ENCODE results near the gene FAM177A1.
"Not testable (repeated sequence)": the region's sequence is repeated elsewhere in the genome, so short reads cannot be mapped to it uniquely, and the experiment has no call there.

The FAM177A1 gene

DNA sequence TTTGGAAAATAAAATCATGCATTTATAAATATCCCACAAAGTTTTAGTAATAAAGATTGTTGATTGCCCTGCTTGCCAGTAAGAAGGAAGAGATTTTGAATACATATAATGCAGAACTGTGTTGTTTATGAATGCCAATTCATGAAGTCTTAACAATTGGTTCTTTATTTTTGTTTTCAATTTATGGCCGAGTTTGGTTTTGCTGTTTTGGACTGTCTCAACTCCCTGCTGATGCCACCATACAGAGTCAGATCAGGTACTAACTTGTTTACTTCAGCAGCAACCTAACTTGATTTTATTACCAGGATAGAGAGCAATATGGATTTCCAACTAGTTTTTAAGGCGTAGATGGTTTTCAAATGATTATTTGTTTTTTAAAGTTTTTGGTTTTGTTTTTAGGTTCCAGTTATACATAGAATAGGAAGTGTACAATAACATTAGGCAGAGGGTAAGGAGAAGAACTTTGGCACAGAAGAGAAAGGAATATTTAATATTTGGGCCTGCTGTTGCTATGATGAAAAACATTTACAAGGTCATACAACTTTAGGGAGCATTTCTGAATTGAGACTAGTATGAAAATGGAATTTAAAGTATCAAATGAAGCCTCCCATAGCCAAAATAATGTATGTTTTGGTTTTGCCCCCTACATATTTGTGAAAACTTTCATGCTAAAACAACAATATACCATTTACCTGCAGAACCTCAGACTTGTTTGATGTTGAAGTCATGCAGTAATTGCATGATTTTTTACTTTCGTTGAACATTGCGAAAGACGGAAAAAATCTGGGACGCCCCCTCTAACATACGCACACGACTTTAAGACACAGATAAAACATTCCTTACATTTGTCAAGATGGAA is 904 bp upstream of the FAM177A1 start:
- peak overlapping the region; percentile 91 for H3K4me3 Mint-ChIP-seq
- H3K9me3 Mint-ChIP-seq = no peaks in the 10 kb centered on the region
- H3K36me3 Mint-ChIP-seq (ENCODE audit: low read depth) = peaks cover 10% of the 10 kb centered on the region
- H3K27me3 Mint-ChIP-seq (ENCODE audit: low read depth) = no peaks in the 10 kb centered on the region
- no peak for DNase-seq (ENCODE audit: low spot score)
- H3K27ac Mint-ChIP-seq = peak overlapping the region; percentile 97
- H3K4me1 Mint-ChIP-seq (ENCODE audit: low read depth) = peaks cover 22% of the 10 kb centered on the region

DNA sequence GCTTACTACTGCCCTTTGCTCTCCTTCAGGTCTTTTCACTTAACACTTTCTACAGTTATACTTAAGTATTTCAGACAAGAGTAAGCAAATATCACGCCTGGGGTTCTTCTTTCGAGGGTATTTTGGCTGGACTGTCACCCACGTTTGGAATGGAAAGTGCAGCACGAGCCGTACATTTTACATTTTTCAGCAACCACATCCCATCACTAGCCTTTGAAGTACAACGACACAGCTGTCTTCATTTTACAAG is 349 bp upstream of the FAM177A1 start:
- Mint-ChIP-seq H3K4me3 (peak overlapping the region; percentile 91), H3K36me3 (ENCODE audit: low read depth) (peaks cover 12% of the 10 kb centered on the region), H3K4me1 (ENCODE audit: low read depth) (peaks cover 22% of the 10 kb centered on the region), H3K9me3 (no peaks in the 10 kb centered on the region), H3K27ac (peak overlapping the region; percentile 97), H3K27me3 (ENCODE audit: low read depth) (no peaks in the 10 kb centered on the region)
- no peak for DNase-seq (ENCODE audit: low spot score)

DNA sequence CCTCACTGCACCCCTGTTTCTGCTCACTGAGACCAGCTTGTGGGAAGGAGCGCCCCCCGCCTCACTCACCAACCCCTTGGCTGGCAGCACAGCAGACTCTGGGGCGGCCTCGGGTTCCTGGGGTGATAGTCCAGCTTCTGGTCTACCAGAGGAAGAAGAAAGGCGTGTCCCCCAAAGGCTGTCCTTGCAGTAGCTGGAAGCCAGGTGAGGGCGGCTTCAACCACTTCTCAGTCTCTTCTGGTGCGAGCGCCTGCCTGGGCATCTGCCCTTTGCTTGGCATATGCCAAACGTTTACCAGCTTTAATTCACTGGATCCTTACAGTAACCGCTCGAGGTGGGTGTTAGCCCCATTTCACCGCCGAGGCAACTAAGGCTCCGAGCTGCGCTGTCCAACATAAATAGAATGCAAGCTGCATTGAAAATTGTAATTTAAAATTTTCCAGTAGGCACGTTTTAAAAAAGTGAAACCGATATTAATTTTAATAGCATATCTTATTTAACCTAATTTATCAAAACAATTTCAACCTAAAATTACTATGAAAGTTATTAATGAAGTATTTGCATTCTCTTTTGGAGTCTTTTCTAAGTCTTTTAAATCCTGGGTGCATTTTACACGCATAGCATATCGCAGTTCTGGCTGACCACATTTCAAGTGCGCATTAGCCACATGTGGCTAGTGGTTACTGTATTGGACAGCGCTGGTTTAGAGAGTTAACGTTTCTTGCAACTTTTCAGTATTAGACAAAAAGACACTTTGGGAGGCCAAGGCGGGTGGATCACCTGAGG is 872 bp downstream of the FAM177A1 start:
- H3K4me1 Mint-ChIP-seq (ENCODE audit: low read depth) = peaks cover 22% of the 10 kb centered on the region
- H3K9me3 Mint-ChIP-seq = no peaks in the 10 kb centered on the region
- H3K27me3 Mint-ChIP-seq (ENCODE audit: low read depth) = no peaks in the 10 kb centered on the region
- peaks cover 12% of the 10 kb centered on the region for H3K36me3 Mint-ChIP-seq (ENCODE audit: low read depth)
- peak overlapping the region; percentile 98 for H3K27ac Mint-ChIP-seq
- no peak for DNase-seq (ENCODE audit: low spot score)
- peak overlapping the region; percentile 91 for H3K4me3 Mint-ChIP-seq

DNA sequence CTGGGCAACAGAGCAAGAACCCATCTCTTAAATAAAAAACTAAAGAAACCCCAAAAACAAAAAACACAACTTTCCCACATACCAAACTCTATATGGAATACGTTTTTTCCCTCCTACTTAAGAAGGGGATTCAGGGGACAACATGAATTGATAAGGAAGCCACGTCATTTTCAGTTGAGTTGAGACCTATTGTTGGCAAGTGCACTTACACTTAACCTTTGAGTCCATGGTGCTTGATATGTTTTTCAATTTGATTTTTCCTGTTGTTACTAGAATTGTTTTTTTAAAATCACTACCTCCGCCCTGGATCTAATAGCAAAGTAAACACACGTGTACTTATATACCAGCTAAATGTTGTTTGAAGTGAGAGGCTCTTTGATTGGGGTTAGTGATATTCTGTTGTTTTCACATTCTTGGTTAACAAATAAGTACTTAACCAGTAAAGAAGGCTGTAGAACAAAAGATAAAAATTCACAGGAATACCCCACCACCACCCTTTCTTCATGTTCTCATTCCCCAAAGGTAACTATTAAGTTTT is 2.0 kb downstream of the FAM177A1 start:
- peaks cover 14% of the 10 kb centered on the region for H3K36me3 Mint-ChIP-seq (ENCODE audit: low read depth)
- no peaks in the 10 kb centered on the region for H3K9me3 Mint-ChIP-seq
- H3K27ac Mint-ChIP-seq = peak overlapping the region; percentile 18
- no peaks in the 10 kb centered on the region for H3K27me3 Mint-ChIP-seq (ENCODE audit: low read depth)
- H3K4me1 Mint-ChIP-seq (ENCODE audit: low read depth) = peaks cover 22% of the 10 kb centered on the region
- DNase-seq (ENCODE audit: low spot score) = no peak
- H3K4me3 Mint-ChIP-seq = peak overlapping the region; percentile 91

DNA sequence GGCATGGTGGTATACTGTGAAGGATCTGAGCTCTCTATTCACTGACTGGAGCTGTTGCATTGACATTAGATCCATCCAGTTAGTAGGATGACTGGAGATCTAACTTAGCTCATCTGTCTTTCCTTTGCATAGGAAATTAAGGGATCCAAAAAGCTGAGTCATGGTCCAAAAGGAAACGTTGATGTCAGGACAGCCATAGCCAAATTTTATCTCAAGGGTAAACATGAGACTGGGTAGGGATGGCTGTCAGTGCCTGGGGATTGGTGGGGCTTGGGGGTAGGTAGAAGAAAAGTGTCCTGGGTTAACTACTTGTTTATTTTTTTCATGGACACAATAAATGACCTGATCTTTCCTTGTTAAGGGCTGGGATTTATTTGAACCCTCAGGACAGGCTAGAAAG is 4.6 kb downstream of the FAM177A1 start:
- Mint-ChIP-seq H3K9me3 (no peaks in the 10 kb centered on the region), H3K36me3 (ENCODE audit: low read depth) (peaks cover 16% of the 10 kb centered on the region), H3K4me3 (no peak overlapping the region), H3K4me1 (ENCODE audit: low read depth) (peaks cover 14% of the 10 kb centered on the region), H3K27me3 (ENCODE audit: low read depth) (no peaks in the 10 kb centered on the region), H3K27ac (no peak overlapping the region)
- no peak for DNase-seq (ENCODE audit: low spot score)

DNA sequence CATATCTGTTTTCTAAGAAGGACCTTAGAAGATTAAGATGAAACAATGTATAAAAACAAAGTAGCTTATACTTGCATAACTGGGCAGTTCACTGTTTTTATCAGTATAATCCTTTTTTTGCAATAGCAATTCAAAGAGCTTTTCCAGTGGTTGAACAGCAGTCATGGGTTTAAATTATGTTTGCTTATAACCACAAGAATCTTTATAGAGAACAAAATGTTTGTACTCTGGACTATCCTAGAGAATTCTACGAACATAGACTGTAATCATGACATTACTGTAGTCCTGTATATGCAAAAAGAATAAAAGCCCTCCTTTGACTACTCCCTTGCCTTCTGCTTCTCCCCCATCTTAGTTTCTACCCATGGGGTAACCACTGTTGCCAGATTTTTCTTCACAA is 5.7 kb downstream of the FAM177A1 start:
- H3K4me3 Mint-ChIP-seq = no peak overlapping the region

DNA sequence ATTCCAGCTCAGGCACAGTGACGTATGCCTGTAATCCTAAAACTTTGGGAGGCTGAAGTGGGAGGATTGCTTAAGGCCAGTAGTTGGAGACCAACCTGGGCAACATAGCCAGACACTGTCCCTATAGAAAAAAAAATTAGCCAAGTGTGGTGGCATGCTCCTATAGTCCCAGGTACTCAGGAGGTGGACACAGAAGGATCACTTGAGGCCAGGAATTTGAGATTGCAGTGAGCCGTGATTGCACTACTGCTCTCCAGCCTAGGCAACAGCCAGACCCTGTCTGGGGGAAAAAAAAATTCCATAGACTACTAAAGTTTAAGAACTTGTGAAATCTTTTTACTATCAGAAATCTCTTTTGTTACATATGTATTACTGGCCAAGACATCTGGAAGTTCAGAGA is 6.6 kb downstream of the FAM177A1 start:
- Mint-ChIP-seq H3K27ac (no peak overlapping the region), H3K9me3 (no peaks in the 10 kb centered on the region), H3K27me3 (ENCODE audit: low read depth) (no peaks in the 10 kb centered on the region), H3K4me1 (ENCODE audit: low read depth) (peaks cover 15% of the 10 kb centered on the region), H3K4me3 (no peak overlapping the region), H3K36me3 (ENCODE audit: low read depth) (peaks cover 24% of the 10 kb centered on the region)
- no peak for DNase-seq (ENCODE audit: low spot score)

More for the DNA sequence above, 5.7 kb downstream of the FAM177A1 start:
- Mint-ChIP-seq H3K4me1 (ENCODE audit: low read depth) (peaks cover 15% of the 10 kb centered on the region), H3K27me3 (ENCODE audit: low read depth) (no peaks in the 10 kb centered on the region), H3K36me3 (ENCODE audit: low read depth) (peaks cover 21% of the 10 kb centered on the region), H3K27ac (no peak overlapping the region), H3K9me3 (no peaks in the 10 kb centered on the region)
- DNase-seq (ENCODE audit: low spot score) = no peak

DNA sequence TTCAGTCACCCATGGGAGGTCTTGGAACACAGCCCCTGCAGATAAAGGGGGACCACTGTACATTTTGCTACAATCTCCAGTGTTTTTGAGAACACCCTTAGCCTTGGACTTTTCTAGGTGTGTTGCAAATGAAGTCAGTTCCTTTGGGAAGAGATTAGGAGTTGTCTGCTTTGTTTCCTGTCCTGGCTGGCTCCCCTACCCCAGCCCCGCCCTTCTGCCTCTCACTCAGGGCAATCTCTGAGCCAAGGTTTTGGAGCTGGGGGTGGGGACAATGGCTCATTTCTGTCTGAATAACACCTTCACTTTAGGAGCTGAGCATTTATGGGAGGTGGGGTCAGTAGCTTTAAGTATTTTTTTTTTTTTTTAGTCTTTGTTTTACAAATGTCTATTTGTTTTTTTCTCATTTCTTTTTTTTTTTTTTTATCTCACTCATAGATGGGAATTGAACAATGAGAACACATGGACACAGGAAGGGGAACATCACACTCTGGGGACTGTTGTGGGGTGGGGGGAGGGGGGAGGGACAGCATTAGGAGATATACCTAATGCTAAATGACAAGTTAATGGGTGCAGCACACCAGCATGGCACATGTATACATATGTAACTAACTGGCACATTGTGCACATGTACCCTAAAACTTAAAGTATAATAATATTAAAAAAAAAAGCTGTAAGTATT is 15.2 kb downstream of the FAM177A1 start:
- H3K4me3 Mint-ChIP-seq; DNase-seq (ENCODE audit: low spot score); H3K27me3 Mint-ChIP-seq (ENCODE audit: low read depth); H3K9me3 Mint-ChIP-seq: not testable (repeated sequence)
- H3K4me1 Mint-ChIP-seq (ENCODE audit: low read depth) = peaks cover 11% of the 10 kb centered on the region
- H3K36me3 Mint-ChIP-seq (ENCODE audit: low read depth) = peaks cover 29% of the 10 kb centered on the region
- H3K27ac Mint-ChIP-seq = peak overlapping the region; percentile 26

DNA sequence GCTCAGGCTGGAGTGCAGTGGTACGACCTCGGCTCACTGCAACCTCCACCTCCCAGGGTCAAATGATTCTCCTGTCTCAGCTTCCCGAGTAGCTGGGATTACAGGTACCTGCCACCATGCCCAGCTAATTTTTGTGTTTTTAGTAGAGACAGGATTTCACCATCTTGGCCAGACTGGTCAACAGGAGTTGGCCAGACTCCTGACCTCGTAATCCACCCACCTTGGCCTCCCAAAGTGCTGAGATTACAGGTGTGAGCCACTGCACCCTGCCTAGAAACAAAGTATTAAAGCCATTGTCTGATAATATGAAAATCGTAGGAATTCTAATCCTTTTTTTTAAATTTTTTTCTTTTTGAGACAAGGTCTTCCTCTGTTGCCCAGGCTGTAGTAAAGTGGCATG is 19.7 kb downstream of the FAM177A1 start:
- H3K4me1 Mint-ChIP-seq (ENCODE audit: low read depth); H3K9me3 Mint-ChIP-seq; H3K27ac Mint-ChIP-seq; H3K27me3 Mint-ChIP-seq (ENCODE audit: low read depth); H3K4me3 Mint-ChIP-seq; DNase-seq (ENCODE audit: low spot score): not testable (repeated sequence)
- H3K36me3 Mint-ChIP-seq (ENCODE audit: low read depth) = peaks cover 30% of the 10 kb centered on the region

DNA sequence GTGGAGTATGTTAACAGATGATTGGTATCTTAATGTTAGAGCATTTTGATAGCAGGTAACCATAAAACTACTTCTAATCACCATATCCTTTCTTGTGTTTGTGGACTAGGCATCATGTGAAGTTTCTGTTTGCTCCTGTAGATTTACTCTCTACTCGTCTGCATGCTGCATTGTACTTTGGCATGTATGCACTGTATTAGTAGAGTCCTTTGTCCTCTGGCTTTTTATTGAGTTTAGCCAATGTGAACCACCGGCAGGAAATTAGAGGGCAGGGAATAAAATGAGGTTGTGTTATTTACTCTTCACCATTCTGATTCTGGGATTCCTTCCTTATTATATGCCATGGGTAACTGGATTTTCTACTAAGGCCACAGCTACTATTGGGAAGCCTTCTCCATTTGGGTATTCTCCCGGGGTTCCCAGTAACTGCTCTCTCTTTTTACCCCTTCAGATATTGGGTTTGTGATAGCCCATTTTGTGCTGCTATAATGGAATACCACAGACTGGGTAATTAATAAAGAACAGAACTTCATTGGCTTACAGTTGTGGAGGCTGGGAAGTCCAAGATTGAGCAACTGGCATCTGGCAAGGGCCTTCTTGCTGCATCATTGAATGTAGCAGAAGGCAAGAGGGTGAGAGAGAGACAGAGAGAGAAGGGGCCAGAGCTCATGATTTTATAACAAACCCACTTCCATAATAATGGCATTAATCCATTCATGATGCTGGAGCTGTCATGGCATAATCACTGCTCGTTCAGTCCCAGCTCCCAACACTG is 22.4 kb downstream of the FAM177A1 start:
- DNase-seq (ENCODE audit: low spot score) = no peak

DNA sequence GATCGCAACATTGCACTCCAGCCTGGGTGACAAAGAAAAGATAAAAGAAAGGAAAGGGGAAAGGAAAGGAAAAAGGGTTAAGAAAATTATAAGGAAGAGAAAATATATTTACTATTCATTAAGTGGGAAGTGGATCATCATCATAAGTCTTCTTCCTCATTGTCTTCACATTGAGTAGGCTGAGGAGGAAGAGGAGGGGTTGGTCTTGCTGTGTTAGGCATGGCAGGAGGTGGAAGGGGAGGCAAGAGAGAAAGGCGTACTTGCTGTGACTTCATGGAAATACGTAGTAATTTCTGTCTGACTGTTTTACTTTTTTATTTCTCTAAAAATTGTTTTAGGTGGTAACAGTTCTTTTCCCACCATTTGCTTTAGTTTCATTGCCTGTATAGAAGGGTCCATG is 26.2 kb downstream of the FAM177A1 start:
- Mint-ChIP-seq H3K27ac (no peak overlapping the region), H3K36me3 (ENCODE audit: low read depth) (peaks cover 29% of the 10 kb centered on the region), H3K9me3 (no peaks in the 10 kb centered on the region), H3K27me3 (ENCODE audit: low read depth) (no peaks in the 10 kb centered on the region), H3K4me1 (ENCODE audit: low read depth) (no peaks in the 10 kb centered on the region), H3K4me3 (no peak overlapping the region)
- DNase-seq (ENCODE audit: low spot score) = no peak

More for the DNA sequence above, 22.4 kb downstream of the FAM177A1 start:
- Mint-ChIP-seq H3K27me3 (ENCODE audit: low read depth) (no peaks in the 10 kb centered on the region), H3K36me3 (ENCODE audit: low read depth) (peaks cover 28% of the 10 kb centered on the region), H3K9me3 (no peaks in the 10 kb centered on the region), H3K4me3 (no peak overlapping the region), H3K4me1 (ENCODE audit: low read depth) (no peaks in the 10 kb centered on the region), H3K27ac (no peak overlapping the region)

DNA sequence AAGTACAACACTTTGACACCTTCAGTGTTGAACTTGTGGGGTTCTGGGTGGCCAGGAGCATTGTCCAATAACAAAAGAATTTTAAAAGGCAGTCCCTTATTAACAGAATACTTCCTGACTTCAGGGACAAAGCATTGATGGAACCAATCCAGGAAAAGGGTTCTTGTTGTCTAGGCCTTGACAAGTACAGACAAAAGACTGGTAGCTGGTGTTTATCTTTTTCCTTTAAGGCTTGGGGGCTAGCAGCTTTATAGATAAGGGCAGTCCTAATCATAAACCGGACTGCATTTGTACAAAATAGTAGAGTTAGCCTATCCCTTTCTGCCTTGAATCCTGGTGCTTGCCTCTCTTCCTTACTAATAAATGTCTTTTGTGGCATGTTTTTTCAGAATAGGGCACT is 27.4 kb downstream of the FAM177A1 start:
- Mint-ChIP-seq H3K27me3 (ENCODE audit: low read depth) (no peaks in the 10 kb centered on the region), H3K9me3 (no peaks in the 10 kb centered on the region), H3K4me3 (no peak overlapping the region), H3K4me1 (ENCODE audit: low read depth) (no peaks in the 10 kb centered on the region), H3K36me3 (ENCODE audit: low read depth) (peaks cover 19% of the 10 kb centered on the region), H3K27ac (no peak overlapping the region)
- no peak for DNase-seq (ENCODE audit: low spot score)

DNA sequence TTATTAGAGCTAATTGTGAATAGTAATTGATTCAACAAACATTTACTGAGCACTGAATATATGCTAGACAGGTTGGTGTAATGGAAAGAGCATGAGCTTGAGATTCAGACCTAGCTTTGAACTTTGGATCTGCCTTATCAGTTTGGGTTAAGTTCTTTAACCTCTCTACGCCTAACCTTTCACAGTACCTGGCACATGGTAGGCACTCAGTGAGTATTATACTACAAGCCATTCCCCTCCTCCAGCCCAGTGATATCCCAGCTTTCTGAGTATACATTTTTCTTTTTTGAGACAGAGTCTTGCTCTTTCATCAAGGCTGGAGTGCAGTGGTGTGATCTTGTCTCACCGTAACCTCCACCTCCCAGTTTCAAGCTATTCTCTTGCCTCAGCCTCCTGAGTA is 32.0 kb downstream of the FAM177A1 start:
- H3K4me3 Mint-ChIP-seq = no peak overlapping the region
- no peaks in the 10 kb centered on the region for H3K9me3 Mint-ChIP-seq
- peaks cover 17% of the 10 kb centered on the region for H3K36me3 Mint-ChIP-seq (ENCODE audit: low read depth)
- DNase-seq (ENCODE audit: low spot score) = no peak
- H3K27me3 Mint-ChIP-seq (ENCODE audit: low read depth) = no peaks in the 10 kb centered on the region
- no peak overlapping the region for H3K27ac Mint-ChIP-seq
- H3K4me1 Mint-ChIP-seq (ENCODE audit: low read depth) = no peaks in the 10 kb centered on the region

Measured in T-helper 2 cell treated with Interferon-gamma antibody and Interleukin-4, amounts not matched to agents 5 μg/mL and 100 μg/mL, for 36 hours (primary cell).